Mesothelial cell of epicardium (in vitro differentiated cells): ENCODE results near the gene AREL1. TPM values are rescaled to one million over a fixed set of nuclear protein-coding genes. Genes with fewer than 3 reads are reported as not detected.

Experiments used
- DNase-seq, 2 experiments: peaks; one replicate each; pipeline ENCODE4 v3.0.0; 2021; ENCODE audit warnings: low spot score in 2 of 2; ENCODE audit not compliant: unreplicated experiment in 2 of 2
- H3K27ac Mint-ChIP-seq: 2 replicates; pipeline ENCODE4 v1.8.0; 2021; ENCODE audit warnings: mixed read lengths
- H3K27me3 Mint-ChIP-seq: 2 replicates; pipeline ENCODE4 v1.8.0; 2021; ENCODE audit warnings: low read depth, mixed read lengths
- H3K36me3 Mint-ChIP-seq: 2 replicates; pipeline ENCODE4 v1.8.0; 2021; ENCODE audit warnings: mixed read lengths
- H3K4me1 Mint-ChIP-seq: 2 replicates; pipeline ENCODE4 v1.8.0; 2021; ENCODE audit warnings: mixed read lengths
- H3K4me3 Mint-ChIP-seq: 2 replicates; pipeline ENCODE4 v1.8.0; 2021; ENCODE audit warnings: mild to moderate bottlenecking, moderate library complexity, mixed read lengths
- H3K9me3 Mint-ChIP-seq: 2 replicates; pipeline ENCODE4 v1.8.0; 2021; ENCODE audit warnings: mixed read lengths
- total RNA-seq: library from RNA; stranded (reverse); gene quantifications from 3 replicates; pipeline ENCODE4 v1.2.1, GENCODE V29; 2021
- TF ChIP-seq, protein P1 (sequence below): fragments of 200-600 bp; sonication (generic); IDR thresholded peaks from one replicate; pipeline ENCODE4 v1.5.0; 2021; ENCODE audit warnings: antibody characterized with exemption; ENCODE audit not compliant: unreplicated experiment

Gene AREL1
- total RNA-seq, 1 donor from 2014 or later: 55.5 TPM

DNA sequence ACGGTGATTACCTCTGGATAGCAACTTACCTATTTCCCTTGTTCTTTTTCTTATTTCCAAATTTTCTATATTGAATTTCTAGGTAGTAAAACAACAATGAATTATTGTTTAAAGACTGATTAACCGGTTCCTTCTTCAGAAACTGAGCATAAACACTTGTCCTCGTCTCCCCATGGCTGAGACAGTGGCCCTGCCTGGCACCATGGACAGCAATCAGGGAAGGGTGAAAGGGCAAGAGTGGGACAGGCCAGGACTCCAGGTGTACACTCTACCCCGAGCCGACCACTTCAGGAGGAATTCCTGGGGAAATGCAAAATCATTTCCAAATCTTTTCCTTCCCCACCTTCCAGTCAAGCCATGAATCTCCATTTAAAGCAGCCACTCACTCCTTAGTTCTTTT, 52.0 kb downstream of the AREL1 start:
- H3K9me3 Mint-ChIP-seq: no peaks in the 10 kb centered on the region
- no peak for DNase-seq
- H3K4me3 Mint-ChIP-seq: no peak overlapping the region
- H3K27ac Mint-ChIP-seq: no peak overlapping the region
- TF ChIP-seq, protein P1, sequence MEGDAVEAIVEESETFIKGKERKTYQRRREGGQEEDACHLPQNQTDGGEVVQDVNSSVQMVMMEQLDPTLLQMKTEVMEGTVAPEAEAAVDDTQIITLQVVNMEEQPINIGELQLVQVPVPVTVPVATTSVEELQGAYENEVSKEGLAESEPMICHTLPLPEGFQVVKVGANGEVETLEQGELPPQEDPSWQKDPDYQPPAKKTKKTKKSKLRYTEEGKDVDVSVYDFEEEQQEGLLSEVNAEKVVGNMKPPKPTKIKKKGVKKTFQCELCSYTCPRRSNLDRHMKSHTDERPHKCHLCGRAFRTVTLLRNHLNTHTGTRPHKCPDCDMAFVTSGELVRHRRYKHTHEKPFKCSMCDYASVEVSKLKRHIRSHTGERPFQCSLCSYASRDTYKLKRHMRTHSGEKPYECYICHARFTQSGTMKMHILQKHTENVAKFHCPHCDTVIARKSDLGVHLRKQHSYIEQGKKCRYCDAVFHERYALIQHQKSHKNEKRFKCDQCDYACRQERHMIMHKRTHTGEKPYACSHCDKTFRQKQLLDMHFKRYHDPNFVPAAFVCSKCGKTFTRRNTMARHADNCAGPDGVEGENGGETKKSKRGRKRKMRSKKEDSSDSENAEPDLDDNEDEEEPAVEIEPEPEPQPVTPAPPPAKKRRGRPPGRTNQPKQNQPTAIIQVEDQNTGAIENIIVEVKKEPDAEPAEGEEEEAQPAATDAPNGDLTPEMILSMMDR: no peak
- H3K27me3 Mint-ChIP-seq: no peaks in the 10 kb centered on the region
- no peaks in the 10 kb centered on the region for H3K4me1 Mint-ChIP-seq
- H3K36me3 Mint-ChIP-seq: peaks cover 21% of the 10 kb centered on the region

DNA sequence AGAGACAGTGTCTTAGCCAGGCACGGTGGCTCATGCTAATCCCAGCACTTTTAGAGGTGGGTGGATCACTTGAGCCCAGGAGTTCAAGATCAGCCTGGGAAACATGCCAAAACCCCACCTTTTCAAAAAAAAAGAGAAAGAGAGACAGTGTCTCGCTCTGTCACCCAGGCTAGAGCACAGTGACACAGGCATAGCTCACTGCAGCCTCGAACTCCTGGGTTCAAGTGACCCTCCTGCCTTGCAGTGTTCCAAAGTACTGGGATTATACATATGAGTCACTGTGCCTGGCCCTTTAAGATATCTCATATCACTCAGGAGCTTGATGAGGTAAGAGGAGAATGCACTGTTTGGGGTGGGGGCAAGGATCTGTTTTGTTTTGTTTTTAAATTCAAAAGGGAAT, 52.7 kb downstream of the AREL1 start:
- TF ChIP-seq, protein P1: no peak
- H3K4me1 Mint-ChIP-seq: peaks cover 4% of the 10 kb centered on the region
- H3K27ac Mint-ChIP-seq: no peak overlapping the region
- DNase-seq: no peak
- peaks cover 19% of the 10 kb centered on the region for H3K36me3 Mint-ChIP-seq
- H3K27me3 Mint-ChIP-seq: no peaks in the 10 kb centered on the region
- H3K9me3 Mint-ChIP-seq: no peaks in the 10 kb centered on the region
- no peak overlapping the region for H3K4me3 Mint-ChIP-seq

DNA sequence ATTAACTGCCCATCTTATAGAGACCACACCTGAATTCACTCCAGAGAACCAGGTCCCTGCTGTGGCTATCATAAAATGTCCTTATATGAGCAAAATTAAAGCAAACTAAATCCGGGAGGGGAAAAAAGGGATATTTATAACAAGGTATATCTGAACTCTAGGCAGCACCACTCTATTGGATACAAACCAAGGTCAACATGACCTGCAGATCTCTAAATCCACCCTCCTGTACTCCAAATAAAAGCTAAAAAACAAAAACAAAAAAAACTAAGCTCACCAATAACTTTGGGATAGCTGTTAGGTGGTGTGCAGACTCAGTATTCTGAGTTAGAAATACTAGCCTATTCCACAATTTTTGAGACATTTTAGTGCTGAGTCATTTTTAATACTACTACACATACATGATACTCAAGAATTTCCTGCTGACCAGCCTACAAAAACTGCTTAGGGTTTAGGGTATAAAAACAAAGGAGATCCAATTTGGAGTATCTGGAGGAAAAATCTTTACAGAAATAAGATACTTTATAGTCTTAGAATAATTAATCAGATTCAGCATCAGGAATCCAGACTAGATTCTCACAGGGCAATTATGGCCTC, 54.2 kb downstream of the AREL1 start:
- H3K27me3 Mint-ChIP-seq: no peaks in the 10 kb centered on the region
- H3K4me3 Mint-ChIP-seq: no peak overlapping the region
- H3K36me3 Mint-ChIP-seq: peaks cover 10% of the 10 kb centered on the region
- H3K27ac Mint-ChIP-seq: no peak overlapping the region
- TF ChIP-seq, protein P1: no peak
- DNase-seq: no peak
- H3K9me3 Mint-ChIP-seq: no peaks in the 10 kb centered on the region
- peaks cover 4% of the 10 kb centered on the region for H3K4me1 Mint-ChIP-seq

DNA sequence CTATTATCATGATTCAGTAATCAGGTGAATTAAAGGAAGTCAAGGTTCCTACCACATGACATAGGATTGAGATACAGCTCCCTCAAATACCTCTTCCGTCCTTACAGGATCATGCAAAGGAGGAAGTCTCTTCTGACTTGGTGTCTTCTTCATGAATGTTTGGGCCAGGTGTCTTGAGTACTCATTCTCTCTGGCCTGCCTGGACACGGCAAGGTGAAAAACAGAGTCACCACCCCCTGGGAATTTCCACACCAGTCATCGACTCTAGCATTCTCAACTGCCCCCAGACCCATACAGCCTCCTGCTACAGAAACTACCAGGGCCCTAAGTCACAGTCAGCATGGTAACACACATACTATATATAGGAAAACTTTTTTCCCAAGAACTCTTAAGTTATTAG, 55.9 kb downstream of the AREL1 start:
- peaks cover 4% of the 10 kb centered on the region for H3K4me1 Mint-ChIP-seq
- H3K27ac Mint-ChIP-seq: no peak overlapping the region
- DNase-seq: no peak
- no peaks in the 10 kb centered on the region for H3K27me3 Mint-ChIP-seq
- H3K4me3 Mint-ChIP-seq: no peak overlapping the region
- H3K36me3 Mint-ChIP-seq: peaks cover 5% of the 10 kb centered on the region
- TF ChIP-seq, protein P1: no peak
- H3K9me3 Mint-ChIP-seq: no peaks in the 10 kb centered on the region

DNA sequence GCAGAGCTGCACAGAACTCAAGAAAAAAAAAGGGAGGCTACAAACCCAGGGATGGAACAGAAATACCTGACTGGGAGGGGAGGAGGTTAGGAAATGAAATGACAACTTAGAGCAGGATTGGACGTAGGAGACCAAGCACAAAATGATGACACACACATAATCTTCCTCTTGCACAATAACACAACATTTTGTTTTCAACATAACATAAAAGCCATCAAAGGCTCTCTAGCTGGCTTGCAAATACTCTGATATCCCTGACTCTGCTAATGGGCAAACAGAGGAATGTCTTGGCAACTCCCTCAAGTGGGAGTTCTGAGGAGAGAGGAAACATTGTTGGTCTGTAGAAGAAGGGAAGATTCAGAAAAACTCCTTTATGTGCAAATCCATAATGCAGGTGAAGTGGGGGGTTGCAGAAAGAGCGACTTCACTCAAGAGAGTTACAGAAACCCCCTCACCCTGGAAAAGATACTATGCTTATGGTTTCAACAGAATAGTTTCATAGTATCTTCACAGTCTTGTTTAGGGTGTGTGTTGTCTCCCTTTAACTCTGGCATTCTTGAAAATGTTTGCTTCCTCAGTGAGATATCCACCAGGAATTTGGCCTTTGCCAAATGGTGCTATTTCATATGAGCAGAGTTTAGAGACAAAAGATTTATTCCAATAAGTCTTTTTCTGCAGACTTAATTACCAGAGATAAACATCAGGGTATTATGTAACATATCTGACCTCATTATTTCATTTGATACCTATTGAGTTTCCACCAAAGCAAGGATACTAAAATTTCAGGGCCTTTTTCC, 57.1 kb downstream of the AREL1 start:
- Mint-ChIP-seq H3K9me3 (no peaks in the 10 kb centered on the region), H3K4me3 (no peak overlapping the region), H3K4me1 (peaks cover 4% of the 10 kb centered on the region), H3K27me3 (no peaks in the 10 kb centered on the region), H3K27ac (peak overlapping the region; percentile 71), H3K36me3 (peaks cover 5% of the 10 kb centered on the region)
- DNase-seq: no peak
- TF ChIP-seq, protein P1: no peak
